ENCODE data around the gene MAP3K13. TPM values are rescaled to one million over a fixed set of nuclear protein-coding genes. Genes with fewer than 3 reads are reported as not detected.
"Not testable (repeated sequence)": the region's sequence is repeated elsewhere in the genome, so short reads cannot be mapped to it uniquely, and the experiment has no call there.

MAP3K13 gene
- total RNA-seq, 1 donor from 2014 or later = 23.7 TPM

GRCh38 chr3:185341616-185342458 lies 21.1 kb upstream of the MAP3K13 start:
- DNase-seq (ENCODE audit: low spot score) = no peak

GRCh38 chr3:185342459-185343174 lies 20.3 kb upstream of the MAP3K13 start:
- DNase-seq (ENCODE audit: low spot score) = no peak

GRCh38 chr3:185347399-185347798 lies 15.5 kb upstream of the MAP3K13 start:
- no peak for DNase-seq (ENCODE audit: low spot score)

- no peak for DNase-seq (ENCODE audit: low spot score)
These were observed 12.1 kb upstream of the MAP3K13 start for GRCh38 chr3:185350841-185351240.

- DNase-seq (ENCODE audit: low spot score) = no peak
These were observed 11.5 kb upstream of the MAP3K13 start for GRCh38 chr3:185351396-185351795.

- DNase-seq (ENCODE audit: low spot score) = no peak
These were observed 9.7 kb upstream of the MAP3K13 start for GRCh38 chr3:185353225-185353624.

GRCh38 chr3:185353823-185354614 lies 8.9 kb upstream of the MAP3K13 start:
- no peak for DNase-seq (ENCODE audit: low spot score)

- no peak for DNase-seq (ENCODE audit: low spot score)
These were observed 6.4 kb upstream of the MAP3K13 start for GRCh38 chr3:185356499-185356898.

- no peak for DNase-seq (ENCODE audit: low spot score)
These were observed 1.0 kb upstream of the MAP3K13 start for GRCh38 chr3:185361920-185362319.

- DNase-seq (ENCODE audit: low spot score) = no peak
These were observed 797 bp downstream of the MAP3K13 start for GRCh38 chr3:185363662-185364203.

GRCh38 chr3:185365291-185366073 lies 2.5 kb downstream of the MAP3K13 start:
- no peak for DNase-seq (ENCODE audit: low spot score)

GRCh38 chr3:185366074-185366335 lies 3.1 kb downstream of the MAP3K13 start:
- DNase-seq (ENCODE audit: low spot score) = no peak

GRCh38 chr3:185366913-185367312 lies 4.0 kb downstream of the MAP3K13 start:
- DNase-seq (ENCODE audit: low spot score) = no peak

- DNase-seq (ENCODE audit: low spot score) = not testable (repeated sequence)
These were observed 7.4 kb downstream of the MAP3K13 start for GRCh38 chr3:185370349-185370748.

GRCh38 chr3:185371306-185372074 lies 8.6 kb downstream of the MAP3K13 start:
- no peak for DNase-seq (ENCODE audit: low spot score)

- DNase-seq (ENCODE audit: low spot score) = no peak
These were observed 18.6 kb downstream of the MAP3K13 start for GRCh38 chr3:185381320-185382058.

- DNase-seq (ENCODE audit: low spot score) = no peak
These were observed 19.2 kb downstream of the MAP3K13 start for GRCh38 chr3:185382154-185382553.

GRCh38 chr3:185386515-185386914 lies 23.6 kb downstream of the MAP3K13 start:
- not testable (repeated sequence) for DNase-seq (ENCODE audit: low spot score)

GRCh38 chr3:185387646-185388045 lies 24.7 kb downstream of the MAP3K13 start:
- DNase-seq (ENCODE audit: low spot score) = no peak

Data from mesenteric fat pad (tissue), 1 donor.